HG03196 (cell line): Measurements from ENCODE around the gene SHC4.
"Not testable (repeated sequence)": the region's sequence is repeated elsewhere in the genome, so short reads cannot be mapped to it uniquely, and the experiment has no call there.

ENCODE experiments used
- ATAC-seq: cut with Tn5 transposase; IDR thresholded peaks from one replicate; pipeline ENCODE4 v1.9.1; 2021; ENCODE audit not compliant: unreplicated experiment

SHC4 gene

DNA sequence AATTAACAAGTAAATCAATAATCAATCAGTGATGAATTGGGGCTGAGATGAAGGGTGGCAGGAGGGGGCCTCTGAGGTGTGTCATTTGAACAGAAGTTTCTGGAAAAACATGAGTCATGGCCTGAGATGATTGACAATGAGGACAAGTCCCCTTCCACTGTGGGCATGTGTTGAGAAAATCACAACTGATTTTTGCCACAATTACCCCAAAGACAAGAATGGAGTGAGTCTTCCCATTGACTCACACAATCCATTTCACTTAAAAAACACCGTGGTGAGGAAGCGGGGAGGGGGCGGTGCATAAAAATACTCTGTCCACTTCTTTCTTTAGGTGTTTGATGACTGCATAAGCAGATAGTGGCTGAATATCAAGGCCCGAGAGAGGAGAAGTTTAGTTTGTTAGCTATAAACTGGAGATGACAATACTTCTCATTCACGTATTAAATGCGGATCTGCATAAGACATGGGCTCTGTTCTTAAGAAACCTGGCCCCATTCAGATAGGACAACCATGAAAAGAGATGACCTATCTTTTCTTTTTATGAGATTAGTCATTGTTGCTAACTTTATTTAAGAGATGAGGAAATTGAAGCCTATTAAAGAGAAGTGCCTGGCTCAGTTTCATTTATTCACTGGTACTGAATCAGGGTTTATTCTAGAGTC lies 34.7 kb downstream of the SHC4 start:
- no peak for ATAC-seq

DNA sequence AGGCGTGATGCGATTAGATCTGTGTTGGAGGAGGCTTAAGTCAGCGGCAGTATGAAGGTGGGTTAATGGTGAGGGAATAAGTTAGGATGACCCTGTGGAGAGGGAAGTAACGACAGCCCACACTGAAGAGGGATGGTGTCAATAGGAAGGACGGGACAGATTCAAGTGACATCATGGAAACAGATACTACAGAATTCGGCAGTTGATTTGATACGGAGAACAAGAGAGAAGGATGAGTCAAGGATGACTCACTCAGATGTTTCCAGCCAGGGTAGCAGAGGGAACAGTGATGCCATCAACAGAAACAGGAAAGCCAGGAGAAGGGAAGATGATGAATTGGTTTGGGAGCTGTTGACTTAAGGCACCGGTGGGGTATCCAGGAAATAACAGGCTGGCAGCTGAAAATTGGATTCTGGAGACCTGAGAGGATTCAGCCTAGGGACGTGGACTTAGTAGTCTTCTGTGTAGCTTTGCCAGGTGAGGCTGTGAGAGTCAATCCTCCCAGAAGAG lies 38.0 kb downstream of the SHC4 start:
- no peak for ATAC-seq

DNA sequence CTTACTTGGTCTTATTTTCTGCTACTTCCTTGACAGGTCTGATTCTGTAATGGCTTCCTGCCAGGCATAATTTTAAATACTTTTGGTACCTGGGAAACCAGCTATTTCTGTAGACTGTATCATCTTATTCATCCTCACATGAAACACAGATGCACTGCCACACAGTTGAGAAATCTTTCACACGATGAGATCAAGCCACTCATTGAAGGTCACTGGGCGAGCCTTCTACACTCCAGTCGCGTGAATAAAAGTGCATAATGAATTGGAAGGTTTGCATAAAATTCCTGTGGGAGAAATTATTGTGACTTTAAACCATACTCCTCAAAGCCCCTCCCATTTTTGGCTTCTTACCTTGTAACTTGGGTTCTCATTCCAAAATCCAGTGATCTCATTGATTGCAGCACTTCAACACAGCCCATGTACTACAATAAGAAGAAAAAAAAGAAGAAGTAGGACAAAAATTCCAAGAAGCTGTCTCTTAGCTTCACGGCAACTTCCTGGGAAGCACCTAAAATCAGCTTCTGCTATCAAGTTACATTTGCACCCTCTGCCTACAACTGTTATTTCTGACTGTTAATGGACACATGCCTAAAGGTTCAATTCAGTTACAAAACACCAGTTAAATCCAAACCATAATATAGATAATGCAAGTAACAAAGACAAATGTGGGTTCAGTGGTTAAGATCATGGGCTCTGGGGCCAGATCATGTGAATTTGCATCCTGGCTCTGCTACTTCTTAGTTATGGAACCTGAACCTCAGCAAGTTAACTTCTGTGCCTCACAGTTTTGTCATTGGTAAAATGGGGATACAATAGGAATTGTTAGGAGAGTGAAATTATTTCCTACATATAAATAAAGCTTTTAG lies 39.0 kb downstream of the SHC4 start:
- no peak for ATAC-seq

DNA sequence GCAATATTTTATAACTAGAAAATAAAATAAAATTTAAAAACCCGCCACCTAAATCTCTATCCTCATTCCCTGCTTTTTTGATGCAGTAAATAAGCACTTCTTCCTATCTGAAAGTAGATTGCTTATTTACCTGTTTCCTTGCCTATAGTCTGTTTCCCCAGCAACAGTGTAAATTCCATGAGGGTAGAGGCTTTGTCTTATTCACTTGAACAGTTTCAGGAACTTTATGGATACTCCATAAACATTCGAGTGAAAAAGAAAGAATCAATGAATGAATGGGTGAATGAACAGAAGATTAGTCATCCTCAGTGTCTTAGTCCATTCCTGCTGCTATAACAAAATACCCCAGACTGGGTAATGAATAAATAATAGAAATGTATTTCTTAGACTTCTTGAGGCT lies 41.7 kb downstream of the SHC4 start:
- no peak for ATAC-seq

DNA sequence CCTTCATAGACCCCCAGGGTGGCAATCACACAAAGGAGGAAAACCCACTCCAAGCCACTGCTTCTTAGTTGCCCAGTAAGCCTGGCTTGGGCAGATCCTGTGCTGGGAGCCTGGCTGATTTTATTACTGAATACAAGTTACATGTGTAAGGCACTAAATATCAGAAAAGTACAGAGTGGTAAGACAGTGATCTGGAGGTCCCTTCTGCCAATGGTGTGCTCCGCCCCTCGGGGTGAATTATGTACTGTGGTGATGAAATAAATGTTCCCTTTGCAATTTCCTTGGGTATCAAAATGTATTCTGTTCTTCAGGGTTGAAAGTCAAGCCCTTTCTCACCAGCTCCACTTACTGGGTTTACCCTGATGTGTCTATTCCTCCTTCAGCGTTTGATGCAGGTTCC lies 47.0 kb downstream of the SHC4 start:
- ATAC-seq: no peak

DNA sequence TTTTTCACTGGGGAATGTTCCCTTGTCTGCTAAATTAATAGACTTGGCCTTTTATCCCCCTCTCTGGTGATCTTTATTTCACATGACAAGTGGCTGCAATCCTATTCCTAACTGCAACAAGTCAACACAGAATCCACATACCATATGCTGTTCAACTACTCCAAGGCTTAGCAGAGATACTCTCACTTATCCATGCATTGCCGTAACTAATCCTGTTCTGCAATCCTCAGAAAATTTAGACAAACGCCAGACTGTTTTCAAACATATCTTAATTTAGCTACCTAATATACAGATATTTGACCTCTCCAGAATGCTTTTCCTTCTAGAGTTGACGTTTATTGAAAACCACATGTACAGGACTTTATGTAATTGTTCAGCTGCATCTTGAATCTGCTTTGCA lies 47.9 kb downstream of the SHC4 start:
- no peak for ATAC-seq

DNA sequence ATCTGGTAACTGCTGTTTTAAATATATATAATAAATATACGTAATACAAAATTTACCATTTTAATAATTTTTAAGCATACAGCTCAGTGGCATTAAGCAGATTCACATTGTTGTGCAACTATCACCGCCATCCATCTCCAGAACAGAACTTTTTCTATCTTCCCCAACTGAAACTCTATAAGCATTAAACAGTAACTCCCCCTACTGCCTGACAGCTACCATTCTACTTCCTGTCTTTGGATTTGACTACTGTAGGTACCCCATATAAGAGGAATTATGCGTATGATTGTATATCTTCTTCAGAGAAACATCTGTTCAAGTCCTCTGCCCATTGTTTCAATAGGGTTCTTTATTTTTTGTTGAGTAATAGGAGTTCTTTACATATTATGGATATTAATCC lies 49.0 kb downstream of the SHC4 start:
- ATAC-seq: no peak

DNA sequence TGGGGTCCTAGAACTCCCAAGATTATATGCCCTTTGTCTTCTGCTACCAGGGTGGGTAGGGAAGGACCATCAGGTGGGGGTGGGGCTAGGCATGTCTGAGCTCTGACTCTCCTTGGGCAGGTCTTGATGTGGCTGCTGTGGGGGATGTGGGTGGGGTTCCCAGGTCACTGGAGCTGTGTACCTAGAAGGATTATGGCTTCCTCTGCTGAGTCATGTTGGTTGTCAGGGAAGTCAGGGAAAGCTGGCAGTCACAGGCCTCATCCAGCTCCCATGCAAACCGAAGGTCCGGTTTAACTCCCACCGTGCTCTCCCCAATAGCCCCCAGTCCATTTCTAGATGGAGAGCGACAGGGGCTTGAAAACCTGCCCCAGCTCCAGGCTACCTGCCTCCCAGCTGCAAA lies 50.6 kb downstream of the SHC4 start:
- ATAC-seq: no peak

DNA sequence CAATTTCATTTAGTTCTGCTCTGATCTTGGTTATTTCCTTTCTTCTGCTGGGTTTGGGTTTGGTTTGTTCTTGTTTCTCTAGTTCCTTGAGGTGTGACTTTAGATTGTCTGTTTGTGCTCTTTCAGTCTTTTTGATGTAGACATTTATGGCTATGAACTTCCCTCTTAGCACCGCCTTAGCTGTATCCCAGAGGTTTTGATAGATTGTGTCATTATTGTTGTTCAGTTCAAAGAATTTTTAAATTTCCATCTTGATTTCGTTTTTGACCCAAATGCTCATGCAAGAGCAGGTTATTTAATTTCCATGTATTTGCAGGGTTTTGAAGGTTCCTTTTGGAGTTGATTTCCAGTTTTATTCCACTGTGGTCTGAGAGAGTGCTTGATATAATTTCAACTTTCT lies 53.2 kb downstream of the SHC4 start:
- ATAC-seq: not testable (repeated sequence)

DNA sequence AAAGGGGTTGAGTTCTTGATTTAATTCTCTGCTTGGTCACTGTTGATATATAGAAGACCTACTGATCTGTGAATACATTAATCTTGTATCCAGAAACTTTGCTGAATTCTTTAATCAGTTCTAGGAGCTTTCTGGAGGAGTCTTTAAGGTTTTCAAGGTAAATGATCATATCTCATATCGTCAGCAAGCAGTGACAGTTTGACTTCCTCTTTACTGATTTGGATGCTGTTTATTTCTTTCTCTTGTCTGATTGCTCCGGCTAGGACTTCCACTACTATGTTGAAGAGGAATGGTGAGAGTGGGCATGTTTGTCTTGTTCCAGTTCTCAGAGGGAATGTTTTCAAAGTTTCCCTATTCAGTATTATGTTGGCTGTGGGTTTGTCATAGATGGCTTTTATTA lies 54.4 kb downstream of the SHC4 start:
- ATAC-seq: not testable (repeated sequence)

DNA sequence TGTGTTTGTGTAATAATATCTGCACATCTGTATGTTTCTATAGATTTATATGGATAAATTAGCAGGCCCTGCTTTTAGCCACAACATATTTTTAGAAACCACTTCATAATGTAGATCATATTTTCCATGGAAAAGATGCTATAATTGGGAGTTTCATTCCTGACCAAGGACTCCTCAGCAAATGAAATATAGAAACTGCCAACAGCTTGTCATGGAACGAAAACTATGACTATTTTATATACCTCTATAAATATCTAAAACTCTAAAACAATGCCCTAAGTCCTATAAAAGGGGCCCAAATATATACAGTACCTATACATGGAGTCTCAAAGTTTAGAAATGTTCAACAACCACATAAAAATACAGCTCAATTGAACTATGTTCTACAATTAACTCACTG lies 57.9 kb downstream of the SHC4 start:
- ATAC-seq: no peak

DNA sequence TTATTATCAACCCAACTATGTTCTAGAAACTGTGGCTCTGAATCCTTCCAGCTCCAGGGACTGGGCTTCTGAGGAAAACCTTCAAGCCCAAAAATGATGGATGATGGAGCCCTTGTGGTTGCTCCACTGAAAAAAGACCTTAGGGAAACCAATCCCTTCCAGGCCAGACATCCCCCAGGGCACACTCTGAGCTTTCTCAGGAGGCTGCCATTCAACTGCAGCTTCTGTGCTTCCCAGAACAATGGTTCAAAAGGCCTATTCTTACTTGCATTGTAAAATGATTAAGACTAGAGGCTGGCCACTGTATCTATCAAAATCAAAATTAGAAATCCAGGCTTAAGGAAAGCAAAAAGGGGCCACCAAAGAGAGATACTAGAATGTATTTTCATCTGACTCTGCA lies 58.5 kb downstream of the SHC4 start:
- no peak for ATAC-seq

DNA sequence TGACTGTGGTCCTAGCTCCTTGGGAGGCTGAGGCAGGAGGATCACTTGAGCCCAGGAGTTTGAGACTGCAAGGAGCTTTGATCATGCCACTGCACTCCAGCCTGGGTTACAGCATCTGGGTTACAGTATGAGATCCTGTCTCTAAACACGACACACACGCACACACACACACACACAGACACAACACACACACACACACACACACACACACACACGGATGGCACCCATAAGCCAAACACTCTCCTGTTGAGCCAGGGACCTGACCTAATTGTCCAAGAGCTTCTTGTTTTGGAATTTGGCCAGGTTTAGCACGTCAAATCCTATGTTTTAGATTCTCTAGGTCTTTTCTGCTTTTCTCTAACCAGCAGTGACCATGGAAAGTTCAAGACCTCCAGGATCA lies 59.0 kb downstream of the SHC4 start:
- no peak for ATAC-seq

DNA sequence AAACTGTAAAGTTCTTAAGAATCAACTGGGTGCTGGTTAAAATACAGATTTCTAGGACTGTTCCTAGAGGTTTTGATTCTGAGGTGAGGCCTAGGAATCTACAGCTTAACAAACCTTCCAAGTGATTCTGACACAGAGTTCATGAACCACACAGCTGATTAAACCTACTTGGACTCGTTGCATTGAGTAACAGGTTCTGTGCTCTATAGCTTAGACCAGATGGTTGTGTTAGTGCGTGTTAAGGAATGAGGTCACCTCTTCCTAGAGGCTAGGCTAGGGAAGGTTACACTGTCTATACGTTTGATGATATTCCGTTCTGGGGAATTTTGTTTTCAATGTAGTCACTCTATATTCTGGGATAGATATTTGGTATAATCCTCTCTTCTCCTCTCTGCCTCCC lies 63.9 kb downstream of the SHC4 start:
- no peak for ATAC-seq

DNA sequence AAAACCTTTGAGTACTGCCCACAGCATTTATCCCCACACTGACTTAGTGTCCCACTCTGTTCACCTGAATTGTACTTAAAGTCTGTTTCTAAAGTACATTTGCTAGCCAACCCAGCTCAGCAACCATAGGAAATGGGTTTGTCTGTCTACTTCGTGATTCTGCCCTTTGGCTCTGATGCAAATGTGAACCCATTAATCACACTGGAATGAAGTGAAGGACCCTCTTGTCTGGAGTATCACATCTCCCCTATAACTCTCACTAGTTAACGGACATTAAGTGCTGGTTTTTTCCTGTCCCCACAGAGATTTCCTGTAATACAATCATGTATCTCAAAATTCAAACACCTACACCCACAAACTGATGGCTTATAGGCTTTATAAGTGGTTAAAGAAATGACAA lies 65.3 kb downstream of the SHC4 start:
- ATAC-seq: no peak

DNA sequence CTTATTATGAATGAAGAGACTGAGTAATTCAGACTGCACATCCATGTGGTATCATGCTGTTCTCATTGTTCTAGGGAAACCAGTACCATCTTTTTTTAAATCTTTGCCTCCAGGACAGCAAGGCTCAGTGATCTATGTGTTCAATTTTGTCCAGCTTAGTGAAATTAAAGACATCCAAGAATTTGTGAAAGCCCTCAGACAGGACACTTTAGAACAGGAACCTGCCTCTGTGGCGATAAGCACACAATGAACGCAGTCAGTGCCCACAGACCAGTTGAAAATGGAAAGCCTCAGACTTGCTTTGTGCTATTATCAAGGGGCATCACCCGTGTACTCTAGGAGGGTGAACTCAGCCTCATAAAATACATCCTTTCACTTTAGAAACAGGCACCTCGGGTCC lies 65.7 kb downstream of the SHC4 start:
- ATAC-seq: no peak

DNA sequence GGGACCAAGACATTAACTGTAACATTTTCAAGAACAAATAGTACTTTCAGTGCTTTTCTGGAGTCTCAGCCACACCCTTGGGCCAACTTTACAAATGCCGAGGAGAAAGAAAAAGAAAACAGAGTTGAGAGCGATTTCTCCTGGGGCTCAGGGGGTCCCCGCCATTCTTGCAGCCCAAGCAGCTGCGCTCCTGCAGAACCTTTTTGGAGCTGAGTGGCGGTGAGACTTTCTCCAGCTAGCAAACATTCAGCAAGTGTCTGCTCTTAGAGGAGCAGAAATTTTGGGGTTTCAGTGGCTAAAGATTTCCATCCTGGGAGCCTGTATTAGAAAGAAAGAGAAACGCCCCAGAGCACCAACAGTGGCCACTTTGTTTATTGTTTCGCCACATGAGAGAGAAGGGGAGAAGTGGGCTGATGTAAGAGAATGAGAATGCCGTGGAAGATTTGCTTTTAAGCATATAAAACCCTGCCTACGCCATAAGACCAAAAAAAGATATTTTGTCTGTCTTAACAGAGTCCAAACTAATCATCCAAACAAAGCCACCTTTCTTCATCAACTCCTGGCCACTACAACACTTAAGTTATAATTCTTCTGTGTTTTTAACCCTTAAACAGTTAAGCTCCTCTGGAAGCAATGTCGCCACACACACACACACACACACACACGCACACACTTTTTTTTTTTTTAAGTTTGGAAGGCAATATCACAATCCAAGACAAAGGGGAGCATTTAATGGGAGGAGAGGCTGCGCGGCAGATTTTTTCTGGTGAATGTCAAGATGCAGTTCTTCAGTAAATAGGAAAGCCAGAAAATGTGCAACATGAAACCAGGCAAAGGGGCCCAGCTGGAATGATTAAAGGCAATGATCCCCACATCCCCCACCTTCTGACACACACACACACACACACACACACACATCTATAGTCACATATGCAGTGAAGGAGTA lies 66.6 kb downstream of the SHC4 start:
- no peak for ATAC-seq

DNA sequence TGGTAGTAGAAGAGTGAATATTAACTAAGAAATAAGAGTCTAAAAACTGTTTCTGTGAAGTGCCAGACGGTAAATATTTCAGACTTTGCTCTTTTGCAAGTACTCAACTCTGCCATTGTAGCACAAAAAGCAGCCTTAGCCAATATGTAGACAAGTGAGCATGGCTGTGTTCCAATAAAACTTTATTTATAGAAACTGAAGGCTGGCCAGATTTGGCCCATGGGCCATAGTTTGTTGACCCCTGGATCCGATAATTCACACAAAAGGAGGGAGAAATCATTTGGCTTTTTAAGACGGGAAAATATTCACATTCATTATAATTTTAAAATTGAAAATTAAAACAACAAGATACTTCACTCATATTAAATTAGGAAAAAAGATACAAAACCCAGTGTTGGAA lies 70.4 kb downstream of the SHC4 start:
- no peak for ATAC-seq

DNA sequence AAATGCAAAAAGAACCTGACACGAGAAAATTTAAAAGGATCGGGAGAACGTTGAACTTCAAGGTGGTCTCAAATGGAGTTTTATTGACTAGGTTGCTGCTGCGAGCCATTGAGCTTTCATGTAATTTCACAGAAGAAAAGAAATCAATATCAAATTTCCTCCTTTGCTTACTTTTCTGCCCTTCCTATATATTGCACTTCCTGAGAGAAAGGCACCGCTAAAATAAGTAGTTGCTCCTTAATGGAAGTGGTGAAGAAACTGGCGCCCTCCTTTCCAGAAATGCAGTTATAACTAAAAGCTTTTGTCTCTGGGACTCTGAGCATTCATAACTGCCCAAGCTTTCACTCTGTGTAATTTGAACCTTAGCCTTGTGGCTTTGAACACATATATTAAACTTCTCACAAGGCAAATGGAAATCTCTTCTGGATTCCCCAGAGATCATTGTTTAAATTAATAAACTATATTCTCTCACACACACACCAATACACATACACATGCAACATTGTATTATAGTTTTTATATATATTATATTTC lies 72.4 kb downstream of the SHC4 start:
- no peak for ATAC-seq

DNA sequence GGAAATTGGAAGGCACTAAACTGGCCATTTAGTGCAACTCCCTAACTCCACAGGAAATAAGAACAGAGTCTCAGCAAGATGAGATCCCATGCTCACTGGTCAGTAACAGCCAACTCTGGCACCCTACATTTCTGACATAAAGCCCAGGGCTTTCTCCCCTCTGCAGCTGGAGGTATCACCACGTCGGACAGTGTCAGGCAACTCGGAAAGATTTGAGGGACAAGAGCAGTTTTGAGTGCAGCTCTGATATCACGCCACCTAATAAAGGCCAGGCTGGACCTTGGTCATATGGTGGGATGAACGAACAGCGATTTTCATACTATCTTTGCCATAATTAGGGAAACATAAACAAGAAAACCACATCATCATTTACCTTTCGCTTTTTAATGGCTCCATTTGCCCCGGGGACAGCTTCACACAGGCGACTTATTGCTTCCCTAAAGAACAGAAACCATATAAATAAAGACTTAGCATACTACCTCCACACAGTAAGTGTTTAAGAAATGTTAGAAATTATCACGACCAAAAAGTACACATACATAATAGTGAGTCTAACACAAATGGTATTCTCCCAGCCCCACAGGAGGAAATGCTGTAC lies 73.2 kb downstream of the SHC4 start:
- no peak for ATAC-seq

DNA sequence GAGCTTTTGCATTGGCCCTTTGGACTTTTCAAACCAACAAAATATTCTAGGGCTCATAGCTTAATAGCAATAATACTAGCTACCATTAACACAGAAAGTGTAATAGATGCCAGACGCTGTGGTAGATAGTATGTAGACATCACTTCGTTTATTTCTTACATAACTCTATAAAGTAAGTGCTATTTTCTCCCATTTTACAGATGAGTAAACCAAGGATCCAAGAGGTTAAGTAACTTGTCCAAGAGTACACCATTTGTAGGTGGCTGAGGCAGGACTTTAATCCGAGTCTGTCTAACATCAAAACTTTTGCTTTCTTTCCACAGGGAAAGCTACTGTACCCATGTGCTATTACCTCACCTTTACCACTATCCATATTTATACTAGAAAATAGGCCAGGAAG lies 73.8 kb downstream of the SHC4 start:
- no peak for ATAC-seq
